Ovary (tissue), 3 donors: ENCODE results near the gene CELA3B.
"Not testable (repeated sequence)": the region's sequence is repeated elsewhere in the genome, so short reads cannot be mapped to it uniquely, and the experiment has no call there.

Experiments used
- EP300 ChIP-seq: sonication (generic); formaldehyde crosslinking; IDR thresholded peaks from one replicate; pipeline ENCODE4 v1.6.1; 2017; ENCODE audit warnings: antibody characterized with exemption
- TF ChIP-seq, protein P1 (sequence below), 3 donors: fragments of 450-650 bp in 2 of 3; fragments of 200-600 bp in 1 of 3; IDR thresholded peaks; one replicate each; pipeline versions ENCODE4 v1.5.1 to v1.8.0; 2016 to 2022; ENCODE audit warnings: antibody characterized with exemption in 3 of 3, mild to moderate bottlenecking in 1 of 3
- donor health status: DM: no; HTN: no; CAD: no.

DNA sequence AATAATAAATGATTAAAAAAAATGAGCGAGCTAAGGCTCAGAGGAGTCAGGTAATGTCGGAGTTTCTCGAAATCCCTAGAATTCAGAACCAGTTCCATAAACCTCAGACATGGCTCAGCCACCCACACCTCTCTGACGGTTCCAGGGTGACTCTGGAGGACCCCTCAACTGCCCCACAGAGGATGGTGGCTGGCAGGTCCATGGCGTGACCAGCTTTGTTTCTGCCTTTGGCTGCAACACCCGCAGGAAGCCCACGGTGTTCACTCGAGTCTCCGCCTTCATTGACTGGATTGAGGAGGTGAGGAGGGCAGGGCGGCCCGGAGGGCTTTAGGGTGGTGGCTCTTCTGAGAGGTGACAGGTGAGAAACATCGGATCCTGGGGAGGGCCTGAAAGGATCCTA lies 9.6 kb downstream of the CELA3B start:
- TF ChIP-seq EP300: not testable (repeated sequence)
- TF ChIP-seq, protein P1, sequence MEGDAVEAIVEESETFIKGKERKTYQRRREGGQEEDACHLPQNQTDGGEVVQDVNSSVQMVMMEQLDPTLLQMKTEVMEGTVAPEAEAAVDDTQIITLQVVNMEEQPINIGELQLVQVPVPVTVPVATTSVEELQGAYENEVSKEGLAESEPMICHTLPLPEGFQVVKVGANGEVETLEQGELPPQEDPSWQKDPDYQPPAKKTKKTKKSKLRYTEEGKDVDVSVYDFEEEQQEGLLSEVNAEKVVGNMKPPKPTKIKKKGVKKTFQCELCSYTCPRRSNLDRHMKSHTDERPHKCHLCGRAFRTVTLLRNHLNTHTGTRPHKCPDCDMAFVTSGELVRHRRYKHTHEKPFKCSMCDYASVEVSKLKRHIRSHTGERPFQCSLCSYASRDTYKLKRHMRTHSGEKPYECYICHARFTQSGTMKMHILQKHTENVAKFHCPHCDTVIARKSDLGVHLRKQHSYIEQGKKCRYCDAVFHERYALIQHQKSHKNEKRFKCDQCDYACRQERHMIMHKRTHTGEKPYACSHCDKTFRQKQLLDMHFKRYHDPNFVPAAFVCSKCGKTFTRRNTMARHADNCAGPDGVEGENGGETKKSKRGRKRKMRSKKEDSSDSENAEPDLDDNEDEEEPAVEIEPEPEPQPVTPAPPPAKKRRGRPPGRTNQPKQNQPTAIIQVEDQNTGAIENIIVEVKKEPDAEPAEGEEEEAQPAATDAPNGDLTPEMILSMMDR (IDR thresholded peaks at IDR 0.05): not testable (repeated sequence)
